GM18873 (cell line): Measurements from ENCODE around the gene TREML2.
A peak's percentile ranks its signal among the peaks of the same experiment; 100 is the strongest.
"Not testable (repeated sequence)": the region's sequence is repeated elsewhere in the genome, so short reads cannot be mapped to it uniquely, and the experiment has no call there.

Source experiments
- ATAC-seq: cut with Tn5 transposase; IDR thresholded peaks from one replicate; pipeline ENCODE4 v1.9.1; 2021; ENCODE audit warnings: mild to moderate bottlenecking, moderate library complexity, moderate number of reproducible peaks; ENCODE audit not compliant: unreplicated experiment, low FRiP score

The TREML2 gene

GRCh38 chr6:41209547-41210320 lies 8.8 kb upstream of the TREML2 start:
- ATAC-seq, result no peak

- no peak for ATAC-seq
These were observed 7.6 kb upstream of the TREML2 start for GRCh38 chr6:41208439-41209106.

DNA sequence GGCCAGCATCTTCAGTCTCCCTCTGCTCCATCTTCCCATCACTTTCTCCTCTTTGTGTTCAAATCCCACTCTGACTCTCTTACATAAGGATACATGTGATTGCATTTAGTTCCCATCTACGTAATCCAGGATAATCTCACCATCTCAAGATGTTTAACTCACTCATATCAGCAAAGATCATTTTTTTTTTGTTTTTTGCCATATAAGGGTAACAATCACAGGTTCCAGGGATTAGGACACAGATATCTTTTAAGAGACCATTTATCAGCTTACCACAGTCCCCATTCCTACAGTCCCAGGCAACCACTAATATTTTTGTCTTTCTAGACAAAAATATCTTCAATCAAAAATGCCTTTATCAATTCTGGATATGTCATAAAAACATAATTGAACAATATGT lies 3.2 kb upstream of the TREML2 start:
- no peak for ATAC-seq

- no peak for ATAC-seq
These were observed 820 bp upstream of the TREML2 start for GRCh38 chr6:41201764-41202173.

DNA sequence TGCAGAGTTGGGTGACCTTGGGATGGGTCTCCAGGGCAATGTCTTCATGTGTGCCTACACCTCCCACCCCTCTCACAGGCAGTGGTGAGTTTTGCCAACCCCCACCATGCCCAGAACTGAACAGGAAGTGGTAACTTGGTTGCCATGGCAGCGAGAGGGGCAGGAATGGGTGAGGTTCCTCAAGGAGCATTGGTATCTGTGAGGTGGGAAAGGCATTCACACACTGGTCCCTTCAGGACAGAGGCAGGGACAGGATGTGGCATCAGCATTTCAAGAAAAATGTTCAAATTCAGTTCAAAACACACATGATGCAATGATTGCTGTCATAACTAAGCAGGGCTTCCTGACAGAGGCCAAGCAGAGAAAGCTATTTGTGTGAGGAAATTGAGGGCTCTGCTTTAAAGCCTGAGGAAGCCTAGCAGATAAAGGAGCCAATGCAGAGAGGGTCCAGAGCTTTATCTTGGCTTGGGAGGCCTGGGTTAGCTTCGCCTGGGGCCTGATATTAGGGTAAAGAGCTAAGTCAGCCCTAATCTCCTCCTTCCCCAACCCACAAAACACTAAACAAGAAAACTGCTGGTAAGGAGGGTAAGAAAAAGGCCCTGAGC lies 551 bp downstream of the TREML2 start:
- ATAC-seq, result no peak

GRCh38 chr6:41199552-41200246 lies 1.2 kb downstream of the TREML2 start:
- no peak for ATAC-seq

- ATAC-seq, result no peak
These were observed 3.7 kb downstream of the TREML2 start for GRCh38 chr6:41197234-41197633.

- no peak for ATAC-seq
These were observed 6.6 kb downstream of the TREML2 start for GRCh38 chr6:41194386-41194785.

DNA sequence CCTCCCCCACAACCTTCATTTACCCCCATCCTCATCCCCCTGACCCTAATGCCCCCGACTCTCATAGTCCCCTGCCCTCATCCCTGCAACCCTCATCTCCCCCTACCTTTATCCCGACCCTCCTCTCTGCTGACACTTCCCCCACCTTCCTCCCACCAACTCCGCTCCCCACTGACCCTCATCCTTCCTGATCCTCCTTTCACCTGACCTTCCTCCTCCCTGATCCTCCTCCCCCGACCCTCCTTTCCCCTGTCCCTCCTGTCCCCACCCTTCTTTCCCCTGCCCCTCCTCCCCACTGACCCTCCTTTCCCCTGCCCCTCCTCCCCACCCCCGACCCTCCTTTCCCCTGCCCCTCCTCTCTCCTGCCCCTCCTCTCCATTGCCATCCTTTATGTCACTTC lies 7.1 kb downstream of the TREML2 start:
- ATAC-seq, result no peak

DNA sequence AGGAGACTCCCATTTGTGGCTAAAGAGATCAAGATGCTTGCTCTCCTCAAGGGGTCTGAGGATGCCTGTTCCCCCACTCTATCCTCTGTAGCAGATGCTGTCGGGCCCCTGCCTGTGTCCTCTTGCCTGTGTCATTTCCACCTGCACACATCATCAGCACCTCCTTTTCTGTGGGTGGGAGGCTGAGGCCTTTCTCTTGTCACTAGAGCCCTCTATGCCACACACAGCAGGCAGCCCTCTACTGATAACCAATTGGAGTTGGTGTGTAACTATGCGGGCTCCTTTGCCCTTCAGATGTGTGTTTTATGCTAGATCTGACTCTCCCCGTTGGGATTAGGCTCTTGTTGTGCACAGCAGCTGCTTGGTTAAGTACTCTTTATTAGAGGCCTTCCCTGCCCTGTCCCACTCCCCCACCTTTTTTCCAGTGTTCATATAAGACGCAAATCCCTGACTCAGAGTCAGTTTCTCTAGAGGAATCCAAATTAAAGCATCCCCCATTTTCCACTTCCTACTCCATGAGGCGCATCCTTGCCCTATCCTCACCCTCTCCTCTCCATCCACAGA lies 7.7 kb downstream of the TREML2 start:
- no peak for ATAC-seq

DNA sequence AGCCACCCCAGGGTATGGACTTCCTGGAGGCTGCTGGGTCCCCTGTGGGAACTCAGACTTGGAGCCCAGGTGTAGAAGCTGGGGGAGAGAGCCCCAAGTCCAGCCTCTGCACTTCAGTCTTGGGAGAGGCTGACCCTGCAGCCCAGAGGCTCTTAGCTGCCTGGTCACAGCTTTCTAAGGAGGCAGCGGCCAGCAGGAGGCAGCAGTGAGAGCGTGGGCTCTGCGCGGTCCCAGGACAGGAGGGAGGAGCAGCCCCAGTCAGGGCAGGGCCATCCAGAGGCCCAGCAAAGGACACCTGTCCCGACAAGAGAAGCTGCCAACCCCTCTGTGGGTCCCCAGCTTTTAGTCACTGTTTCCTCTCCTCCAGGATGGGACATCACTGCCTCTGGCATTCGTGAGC lies 9.4 kb downstream of the TREML2 start:
- no peak for ATAC-seq

DNA sequence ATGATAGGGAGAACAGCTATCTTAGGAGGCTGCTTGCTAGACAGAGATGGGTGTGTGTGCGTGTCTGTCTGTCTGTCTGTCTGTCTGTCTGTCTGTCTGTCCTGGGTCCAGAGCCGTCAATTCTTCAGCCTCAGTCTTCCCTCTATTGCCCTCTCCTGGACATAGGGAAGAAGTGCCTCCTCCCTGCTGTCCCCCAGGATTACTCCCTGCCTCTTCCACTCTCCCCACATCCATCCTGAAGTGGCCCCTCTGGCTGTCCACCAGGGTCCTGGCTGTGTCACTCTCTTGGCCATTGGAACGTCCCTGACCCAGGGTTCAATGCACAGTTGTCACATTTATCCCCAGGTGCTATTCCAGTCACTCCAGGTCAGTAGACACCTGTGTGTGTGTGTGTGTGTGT lies 10.2 kb downstream of the TREML2 start:
- no peak for ATAC-seq

- no peak for ATAC-seq
These were observed 11.0 kb downstream of the TREML2 start for GRCh38 chr6:41189967-41190366.

DNA sequence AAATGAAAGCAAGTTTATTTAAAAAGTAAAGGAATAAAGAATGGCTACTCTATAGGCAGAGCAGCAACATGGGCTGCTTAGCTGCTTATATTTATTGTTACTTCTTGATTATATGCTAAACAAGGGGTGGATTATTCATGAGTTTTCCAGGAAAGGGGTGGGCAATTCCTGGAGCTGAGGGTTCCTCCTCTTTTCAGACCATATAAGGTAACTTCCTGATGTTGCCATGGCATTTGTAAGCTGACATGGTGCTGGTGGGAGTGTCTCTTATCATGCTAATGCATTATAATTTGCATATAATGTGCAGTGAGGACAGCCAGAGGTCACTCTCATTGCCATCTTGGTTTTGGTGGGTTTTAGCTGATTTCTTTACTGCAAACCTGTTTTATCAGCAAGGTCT lies 11.9 kb downstream of the TREML2 start:
- not testable (repeated sequence) for ATAC-seq

DNA sequence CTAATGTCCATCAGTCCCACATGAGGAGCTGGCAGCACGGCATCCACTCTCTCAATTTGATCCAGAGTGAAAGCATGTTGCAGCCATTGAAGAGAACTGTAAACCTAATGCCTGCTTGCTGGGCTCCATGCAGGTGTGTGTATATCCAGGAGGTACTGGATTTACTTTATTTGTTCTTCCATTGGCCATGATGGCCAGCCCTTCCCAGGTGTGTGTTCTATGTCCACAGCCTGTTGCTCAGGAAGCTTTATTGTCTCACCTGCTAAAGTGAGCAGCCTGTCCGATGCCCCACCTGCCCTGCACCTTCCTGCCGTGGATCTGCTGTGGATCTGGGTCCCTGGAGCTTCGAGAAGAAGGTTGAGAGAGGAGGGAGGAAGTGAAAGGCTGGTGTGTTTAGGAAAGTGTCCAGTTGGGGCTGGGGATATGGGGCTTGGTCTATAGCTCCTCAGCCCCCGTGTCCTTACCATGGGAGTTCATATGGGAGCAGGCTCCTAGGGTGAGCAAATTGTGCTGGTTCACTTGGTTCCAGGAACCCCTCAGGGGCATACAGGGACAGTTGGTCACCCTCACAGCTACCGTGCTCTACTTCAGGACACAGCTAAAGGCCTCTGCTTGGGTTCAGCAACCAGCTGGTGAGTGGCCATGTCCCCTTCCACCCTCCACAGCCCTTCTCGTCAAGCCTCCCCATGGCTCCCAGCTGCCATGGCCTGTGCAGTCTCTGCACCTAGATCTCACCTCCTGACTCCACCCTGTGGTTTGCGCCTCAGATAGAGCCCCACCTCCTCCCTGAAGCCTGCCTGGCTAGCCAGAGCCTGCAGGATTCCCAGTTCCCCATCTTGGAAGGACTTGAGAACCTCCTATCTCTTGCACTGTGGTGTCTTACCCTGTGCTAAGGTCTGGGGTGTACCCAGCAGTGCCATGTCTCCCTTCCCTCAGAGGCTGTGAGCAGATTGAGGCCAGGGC lies 12.7 kb downstream of the TREML2 start:
- no peak for ATAC-seq

DNA sequence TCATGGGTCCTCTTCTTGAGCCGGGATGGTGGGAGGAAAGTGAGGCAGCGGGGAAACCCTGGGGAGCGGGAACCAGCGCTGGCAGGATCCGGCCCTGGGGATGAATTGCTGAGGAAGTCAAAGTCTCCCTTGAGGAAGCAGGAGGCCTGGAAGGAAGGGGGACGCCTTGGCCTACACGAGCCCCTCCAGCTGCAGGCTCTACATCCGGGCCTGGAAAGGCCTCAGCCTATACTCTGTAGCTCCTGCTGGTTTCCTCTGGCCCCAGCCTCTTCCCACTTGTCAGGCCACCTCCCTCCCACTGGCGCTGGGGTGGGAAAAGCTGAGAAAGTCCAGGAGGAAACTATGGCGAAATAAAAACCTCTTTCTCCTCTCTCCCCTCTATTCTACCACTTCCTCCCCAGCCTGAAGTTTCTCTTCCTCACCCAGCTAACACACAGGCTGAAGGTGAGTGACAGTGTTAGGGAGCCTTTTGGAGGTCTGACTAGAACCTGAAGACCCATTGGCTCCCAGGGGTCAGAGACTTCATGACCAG lies 14.9 kb downstream of the TREML2 start:
- ATAC-seq, result no peak

DNA sequence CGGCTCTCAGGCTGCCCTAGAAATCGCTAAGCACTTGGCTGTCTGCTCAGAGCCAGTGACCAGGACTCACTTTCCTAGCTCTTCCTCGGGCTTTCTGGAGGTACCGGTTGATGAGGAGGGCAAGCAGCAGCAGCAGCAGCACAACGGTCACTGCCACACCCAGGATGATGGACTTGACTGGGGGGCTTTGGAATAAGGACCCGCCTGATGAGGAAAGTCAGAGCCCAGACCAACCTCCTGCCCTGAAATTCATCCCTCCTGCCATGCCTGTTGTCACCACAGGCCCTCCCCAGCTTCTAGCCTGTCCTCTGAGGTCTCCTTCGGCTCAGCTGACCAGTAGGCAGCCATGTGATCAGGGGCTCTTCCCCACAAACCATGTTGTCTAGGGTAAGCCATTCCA lies 16.2 kb downstream of the TREML2 start:
- no peak for ATAC-seq

GRCh38 chr6:41182069-41183034 lies 18.6 kb downstream of the TREML2 start:
- peak; percentile 52 for ATAC-seq
